NCI-H82 (cell line): Measurements from ENCODE around the gene ABHD12.
A peak's percentile ranks its signal among the peaks of the same experiment; 100 is the strongest.

ENCODE experiments used
- DNase-seq: peaks from one replicate; lab custom pipeline; 2025; lab: John Stamatoyannopoulos, UW

ABHD12 gene

GRCh38 chr20:25380945-25381614 lies 9.6 kb downstream of the ABHD12 start:
- DNase-seq, result no peak

GRCh38 chr20:25378884-25379733 lies 11.5 kb downstream of the ABHD12 start:
- DNase-seq, result no peak

- no peak for DNase-seq
These were observed 12.3 kb downstream of the ABHD12 start for GRCh38 chr20:25378189-25378883.

GRCh38 chr20:25376886-25377285 lies 13.7 kb downstream of the ABHD12 start:
- DNase-seq, result no peak

- no peak for DNase-seq
These were observed 14.4 kb downstream of the ABHD12 start for GRCh38 chr20:25376236-25376635.

GRCh38 chr20:25374842-25375241 lies 15.8 kb downstream of the ABHD12 start:
- DNase-seq, result no peak

GRCh38 chr20:25372584-25373336 lies 17.9 kb downstream of the ABHD12 start:
- DNase-seq, result no peak

GRCh38 chr20:25369971-25370370 lies 20.7 kb downstream of the ABHD12 start:
- no peak for DNase-seq

- DNase-seq, result no peak
These were observed 21.1 kb downstream of the ABHD12 start for GRCh38 chr20:25369529-25369928.

GRCh38 chr20:25368976-25369375 lies 21.7 kb downstream of the ABHD12 start:
- DNase-seq, result no peak

- no peak for DNase-seq
These were observed 22.1 kb downstream of the ABHD12 start for GRCh38 chr20:25368526-25368925.

GRCh38 chr20:25364879-25365699 lies 25.5 kb downstream of the ABHD12 start:
- no peak for DNase-seq

- DNase-seq, result no peak
These were observed 26.4 kb downstream of the ABHD12 start for GRCh38 chr20:25364180-25364788.

GRCh38 chr20:25361287-25361683 lies 29.4 kb downstream of the ABHD12 start:
- no peak for DNase-seq

GRCh38 chr20:25360631-25361286 lies 29.9 kb downstream of the ABHD12 start:
- peak; percentile 41 for DNase-seq

GRCh38 chr20:25356271-25356933 lies 34.2 kb downstream of the ABHD12 start:
- DNase-seq, result peak; percentile 97

GRCh38 chr20:25355866-25356265 lies 34.8 kb downstream of the ABHD12 start:
- DNase-seq, result no peak

GRCh38 chr20:25355011-25355595 lies 35.5 kb downstream of the ABHD12 start:
- DNase-seq, result no peak
